ENCODE results near the gene PHF14. TPM values are rescaled to one million over a fixed set of nuclear protein-coding genes. Genes with fewer than 3 reads are reported as not detected.

Gene PHF14
- total and polyA plus RNA-seq, 4 donors: 6.9 to 24.4 (median 15.3) TPM

DNA sequence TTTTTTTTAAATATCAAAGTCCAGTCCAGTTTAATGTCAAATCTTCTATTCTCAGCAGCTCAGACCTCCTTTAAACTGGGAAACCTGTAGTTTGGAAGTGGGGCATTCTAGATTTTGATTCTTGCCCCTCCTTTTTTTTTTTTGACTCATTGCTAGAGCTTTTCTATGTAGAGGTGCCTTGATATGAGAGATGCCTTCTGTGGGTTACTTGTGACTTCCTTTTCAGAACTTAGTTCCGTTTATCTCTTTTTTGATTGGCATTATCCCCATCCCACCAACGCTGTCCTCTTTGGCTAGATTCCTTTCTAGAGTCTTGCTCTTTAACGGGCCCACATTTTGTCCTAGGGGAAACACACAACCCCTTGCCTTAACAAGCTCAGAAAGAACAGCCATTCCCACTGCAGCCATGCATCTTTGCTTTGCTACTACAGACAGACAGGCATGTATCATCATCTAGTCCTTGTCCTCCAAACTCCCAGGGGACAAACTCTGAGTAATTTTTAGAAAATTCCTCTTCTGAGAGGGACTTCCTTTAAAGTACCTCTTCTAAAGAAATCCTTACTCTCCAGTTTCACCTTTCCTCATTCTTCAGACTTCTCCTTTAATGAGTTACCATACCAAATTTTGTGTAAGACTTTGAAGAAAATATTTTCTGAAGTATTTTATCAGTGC, 153.6 kb downstream of the PHF14 start (continued):
- TF ChIP-seq, protein P1, sequence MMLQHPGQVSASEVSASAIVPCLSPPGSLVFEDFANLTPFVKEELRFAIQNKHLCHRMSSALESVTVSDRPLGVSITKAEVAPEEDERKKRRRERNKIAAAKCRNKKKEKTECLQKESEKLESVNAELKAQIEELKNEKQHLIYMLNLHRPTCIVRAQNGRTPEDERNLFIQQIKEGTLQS (IDR thresholded peaks at IDR 0.05): no peak
- TF ChIP-seq HNF4G (IDR thresholded peaks at IDR 0.05) (no peak), RAD21 (IDR thresholded peaks at IDR 0.05) (no peak), EGR1 (IDR thresholded peaks at IDR 0.05; ENCODE audit: low read depth in 2 of 2) (no peak), JUND (IDR thresholded peaks at IDR 0.05) (no peak), TAF1 (conservative IDR thresholded peaks at IDR 0.05) (no peak), NR2F2 (IDR thresholded peaks at IDR 0.05) (no peak)

- DNase-seq (ENCODE audit: low spot score): no peak
- Histone ChIP-seq H3K4me1 (ENCODE audit: control insufficient read depth in 4 of 4, insufficient read depth in 4 of 4, low read length in 3 of 4) (no peaks in the 10 kb centered on the region), H3K4me3 (ENCODE audit: low read depth in 1 of 3, low read length in 3 of 3) (no peak overlapping the region), H3K27ac (ENCODE audit: low read depth in 1 of 2, low read length in 2 of 2) (no peak overlapping the region), H3K9me3 (ENCODE audit: control insufficient read depth in 4 of 4, low read length in 3 of 4) (no peaks in the 10 kb centered on the region), H3K27me3 (ENCODE audit: control insufficient read depth in 4 of 4, insufficient read depth in 4 of 4, low read length in 3 of 4) (no peaks in the 10 kb centered on the region), H3K9ac (ENCODE audit: low read depth in 1 of 2, low read length in 2 of 2) (no peak overlapping the region), H3K36me3 (ENCODE audit: control insufficient read depth in 4 of 4, insufficient read depth in 3 of 4, low read depth in 1 of 4, low read length in 3 of 4) (no peaks in the 10 kb centered on the region)
- TF ChIP-seq RXRA (IDR thresholded peaks at IDR 0.05) (no peak), FOXA1 (IDR thresholded peaks at IDR 0.05) (no peak), FOXA2 (IDR thresholded peaks at IDR 0.05) (no peak), MAX (IDR thresholded peaks at IDR 0.05) (no peak), RAD21 (IDR thresholded peaks at IDR 0.05) (no peak), JUND (IDR thresholded peaks at IDR 0.05) (no peak), GABPA (IDR thresholded peaks at IDR 0.05 in 1 of 2, conservative IDR thresholded peaks at IDR 0.05 in 1 of 2) (no peak), SP1 (IDR thresholded peaks at IDR 0.05) (no peak), HNF4A (conservative IDR thresholded peaks at IDR 0.05) (no peak), ZBTB33 (IDR thresholded peaks at IDR 0.05) (no peak), EGR1 (IDR thresholded peaks at IDR 0.05; ENCODE audit: low read depth in 2 of 2) (no peak), TAF1 (conservative IDR thresholded peaks at IDR 0.05) (no peak), HNF4G (IDR thresholded peaks at IDR 0.05) (no peak)
- TF ChIP-seq, protein P1 (IDR thresholded peaks at IDR 0.05): no peak
Measured at GRCh38 chr7:11127988-11128387, 154.3 kb downstream of the PHF14 start.

DNA sequence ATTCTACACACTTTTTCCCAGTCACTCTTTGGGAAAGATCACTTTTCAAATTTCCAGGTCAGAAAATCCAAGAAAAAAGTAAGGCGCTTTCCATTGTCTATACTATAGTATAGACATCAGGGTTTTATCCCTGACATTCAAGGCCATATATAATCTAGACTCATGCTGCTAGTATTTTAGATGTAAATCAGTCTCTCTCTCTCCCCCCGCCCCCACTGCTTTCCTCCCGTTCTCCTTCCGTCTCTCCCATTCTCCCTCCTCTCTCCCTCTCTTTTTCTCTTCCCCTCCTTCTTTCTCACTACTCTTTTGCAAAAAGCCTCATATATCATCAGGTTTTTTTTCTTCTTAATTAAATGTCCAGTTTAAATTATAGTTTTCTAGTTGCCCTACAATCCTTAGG, 154.8 kb downstream of the PHF14 start:
- Histone ChIP-seq H3K9me3 (ENCODE audit: control insufficient read depth in 4 of 4, low read length in 3 of 4) (no peaks in the 10 kb centered on the region), H3K4me3 (ENCODE audit: low read depth in 1 of 3, low read length in 3 of 3) (no peak overlapping the region), H3K27me3 (ENCODE audit: control insufficient read depth in 4 of 4, insufficient read depth in 4 of 4, low read length in 3 of 4) (no peaks in the 10 kb centered on the region), H3K36me3 (ENCODE audit: control insufficient read depth in 4 of 4, insufficient read depth in 3 of 4, low read depth in 1 of 4, low read length in 3 of 4) (no peaks in the 10 kb centered on the region), H3K4me1 (ENCODE audit: control insufficient read depth in 4 of 4, insufficient read depth in 4 of 4, low read length in 3 of 4) (no peaks in the 10 kb centered on the region), H3K9ac (ENCODE audit: low read depth in 1 of 2, low read length in 2 of 2) (no peak overlapping the region), H3K27ac (ENCODE audit: low read depth in 1 of 2, low read length in 2 of 2) (no peak overlapping the region)
- DNase-seq (ENCODE audit: low spot score): no peak
- 99% methylated on average over 4 of the region's 4 CpGs for WGBS
- TF ChIP-seq RXRA (IDR thresholded peaks at IDR 0.05) (no peak), ZBTB33 (IDR thresholded peaks at IDR 0.05) (no peak), FOXA2 (IDR thresholded peaks at IDR 0.05) (no peak), MAX (IDR thresholded peaks at IDR 0.05) (no peak), RAD21 (IDR thresholded peaks at IDR 0.05) (no peak), TAF1 (conservative IDR thresholded peaks at IDR 0.05) (no peak), YY1 (IDR thresholded peaks at IDR 0.05) (no peak), HNF4A (conservative IDR thresholded peaks at IDR 0.05) (no peak), NR2F2 (IDR thresholded peaks at IDR 0.05) (no peak), HNF4G (IDR thresholded peaks at IDR 0.05) (no peak), EGR1 (IDR thresholded peaks at IDR 0.05; ENCODE audit: low read depth in 2 of 2) (no peak), GABPA (IDR thresholded peaks at IDR 0.05 in 1 of 2, conservative IDR thresholded peaks at IDR 0.05 in 1 of 2) (no peak), JUND (IDR thresholded peaks at IDR 0.05) (no peak)
- TF ChIP-seq, protein P1 (IDR thresholded peaks at IDR 0.05): no peak
- TF ChIP-seq, protein P2, sequence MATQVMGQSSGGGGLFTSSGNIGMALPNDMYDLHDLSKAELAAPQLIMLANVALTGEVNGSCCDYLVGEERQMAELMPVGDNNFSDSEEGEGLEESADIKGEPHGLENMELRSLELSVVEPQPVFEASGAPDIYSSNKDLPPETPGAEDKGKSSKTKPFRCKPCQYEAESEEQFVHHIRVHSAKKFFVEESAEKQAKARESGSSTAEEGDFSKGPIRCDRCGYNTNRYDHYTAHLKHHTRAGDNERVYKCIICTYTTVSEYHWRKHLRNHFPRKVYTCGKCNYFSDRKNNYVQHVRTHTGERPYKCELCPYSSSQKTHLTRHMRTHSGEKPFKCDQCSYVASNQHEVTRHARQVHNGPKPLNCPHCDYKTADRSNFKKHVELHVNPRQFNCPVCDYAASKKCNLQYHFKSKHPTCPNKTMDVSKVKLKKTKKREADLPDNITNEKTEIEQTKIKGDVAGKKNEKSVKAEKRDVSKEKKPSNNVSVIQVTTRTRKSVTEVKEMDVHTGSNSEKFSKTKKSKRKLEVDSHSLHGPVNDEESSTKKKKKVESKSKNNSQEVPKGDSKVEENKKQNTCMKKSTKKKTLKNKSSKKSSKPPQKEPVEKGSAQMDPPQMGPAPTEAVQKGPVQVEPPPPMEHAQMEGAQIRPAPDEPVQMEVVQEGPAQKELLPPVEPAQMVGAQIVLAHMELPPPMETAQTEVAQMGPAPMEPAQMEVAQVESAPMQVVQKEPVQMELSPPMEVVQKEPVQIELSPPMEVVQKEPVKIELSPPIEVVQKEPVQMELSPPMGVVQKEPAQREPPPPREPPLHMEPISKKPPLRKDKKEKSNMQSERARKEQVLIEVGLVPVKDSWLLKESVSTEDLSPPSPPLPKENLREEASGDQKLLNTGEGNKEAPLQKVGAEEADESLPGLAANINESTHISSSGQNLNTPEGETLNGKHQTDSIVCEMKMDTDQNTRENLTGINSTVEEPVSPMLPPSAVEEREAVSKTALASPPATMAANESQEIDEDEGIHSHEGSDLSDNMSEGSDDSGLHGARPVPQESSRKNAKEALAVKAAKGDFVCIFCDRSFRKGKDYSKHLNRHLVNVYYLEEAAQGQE (IDR thresholded peaks at IDR 0.05): no peak
